H9 (cell line): ENCODE measurements around the gene FAM53B. TPM values are rescaled to one million over a fixed set of nuclear protein-coding genes. Genes with fewer than 3 reads are reported as not detected.

Experiments
- DNase-seq: peaks from one replicate; pipeline ENCODE4 v3.0.0-alpha.2; 2017
- H2AFZ ChIP-seq: one replicate; pipeline ENCODE4 v1.6.1; 2013; ENCODE audit warnings: mild to moderate bottlenecking, low read length, control low read depth, moderate library complexity
- H2AK5ac ChIP-seq: 2 replicates; pipeline ENCODE4 v1.6.1; 2013; ENCODE audit warnings: low read length, control low read depth, mixed read lengths; ENCODE audit not compliant: insufficient read length
- H2BK120ac ChIP-seq: one replicate; pipeline ENCODE4 v1.6.1; 2013; ENCODE audit warnings: low read depth, mild to moderate bottlenecking, low read length, control low read depth, inconsistent platforms; ENCODE audit not compliant: poor library complexity, severe bottlenecking
- H2BK12ac ChIP-seq: 2 replicates; pipeline ENCODE4 v1.6.1; 2013; ENCODE audit warnings: low read length, control low read depth, mixed read lengths, low read depth; ENCODE audit not compliant: insufficient read length
- H2BK15ac ChIP-seq: 2 replicates; pipeline ENCODE4 v1.6.1; 2013; ENCODE audit warnings: low read depth, low read length, control low read depth
- H2BK20ac ChIP-seq: one replicate; pipeline ENCODE4 v1.6.1; 2013; ENCODE audit warnings: low read depth, mild to moderate bottlenecking, low read length, control low read depth, inconsistent platforms; ENCODE audit not compliant: poor library complexity, severe bottlenecking
- H2BK5ac ChIP-seq: 2 replicates; pipeline ENCODE4 v1.6.1; 2013; ENCODE audit warnings: low read length, control low read depth, mixed read lengths; ENCODE audit not compliant: insufficient read length
- H3K14ac ChIP-seq: 2 replicates; pipeline ENCODE4 v1.6.1; 2013; ENCODE audit warnings: low read length, control low read depth; ENCODE audit not compliant: insufficient read depth
- H3K18ac ChIP-seq: 2 replicates; pipeline ENCODE4 v1.6.1; 2013; ENCODE audit warnings: low read depth, mild to moderate bottlenecking, mixed read lengths, low read length, control low read depth; ENCODE audit not compliant: insufficient read length
- H3K23ac ChIP-seq: 2 replicates; pipeline ENCODE4 v1.6.1; 2013; ENCODE audit warnings: low read length, control low read depth, mixed read lengths, low read depth; ENCODE audit not compliant: insufficient read length
- H3K23me2 ChIP-seq: 2 replicates; pipeline ENCODE4 v1.6.1; 2013; ENCODE audit warnings: low read depth, mild to moderate bottlenecking, mixed read lengths, low read length, control low read depth; ENCODE audit not compliant: insufficient read length, poor library complexity, severe bottlenecking
- H3K27ac ChIP-seq: 2 replicates; pipeline ENCODE4 v1.5.1; 2013; ENCODE audit warnings: low read length, control low read depth, mixed read lengths, low read depth; ENCODE audit not compliant: insufficient read length
- H3K27me3 ChIP-seq: 2 replicates; pipeline ENCODE4 v1.6.1; 2013; ENCODE audit warnings: low read length, control low read depth, inconsistent platforms; ENCODE audit not compliant: insufficient read depth
- H3K4ac ChIP-seq: 2 replicates; pipeline ENCODE4 v1.6.1; 2013; ENCODE audit warnings: low read depth, mild to moderate bottlenecking, control low read depth, inconsistent platforms, low read length, moderate library complexity
- H3K4me1 ChIP-seq: 2 replicates; pipeline ENCODE4 v1.6.1; 2013; ENCODE audit warnings: low read length, control low read depth, inconsistent platforms; ENCODE audit not compliant: insufficient read depth
- H3K4me2 ChIP-seq: 2 replicates; pipeline ENCODE4 v1.6.1; 2013; ENCODE audit warnings: low read length, control low read depth, mixed read lengths; ENCODE audit not compliant: insufficient read length, insufficient read depth
- H3K56ac ChIP-seq: 2 replicates; pipeline ENCODE4 v1.6.1; 2013; ENCODE audit warnings: low read depth, mild to moderate bottlenecking, mixed read lengths, low read length, control low read depth; ENCODE audit not compliant: insufficient read length
- H3K79me1 ChIP-seq: 2 replicates; pipeline ENCODE4 v1.6.1; 2013; ENCODE audit warnings: low read depth, mild to moderate bottlenecking, moderate library complexity, low read length, control low read depth, inconsistent platforms; ENCODE audit not compliant: insufficient read depth, poor library complexity, severe bottlenecking
- H3K79me2 ChIP-seq: 2 replicates; pipeline ENCODE4 v1.6.1; 2013; ENCODE audit warnings: low read length, control low read depth, inconsistent platforms; ENCODE audit not compliant: insufficient read depth
- H3K9ac ChIP-seq: 2 replicates; pipeline ENCODE4 v1.6.1; 2013; ENCODE audit warnings: low read length, control low read depth, mixed read lengths; ENCODE audit not compliant: insufficient read length; ENCODE audit errors: extremely low read depth
- H3K9me3 ChIP-seq: one replicate; pipeline ENCODE4 v1.6.1; 2013; ENCODE audit warnings: low read depth, low read length, inconsistent platforms; ENCODE audit not compliant: control insufficient read depth
- H3T11ph ChIP-seq: one replicate; pipeline ENCODE4 v1.6.1; 2013; ENCODE audit warnings: mild to moderate bottlenecking, low read length, control low read depth, inconsistent platforms
- H4K20me1 ChIP-seq: one replicate; pipeline ENCODE4 v1.6.1; 2013; ENCODE audit not compliant: control insufficient read depth, insufficient read length, insufficient read depth
- H4K5ac ChIP-seq: 2 replicates; pipeline ENCODE4 v1.6.1; 2013; ENCODE audit warnings: low read depth, mild to moderate bottlenecking, mixed read lengths, low read length, control low read depth; ENCODE audit not compliant: insufficient read length
- H4K8ac ChIP-seq: replicated peaks from 2 replicates; pipeline ENCODE4 v1.6.1; 2013; ENCODE audit warnings: low read length, control low read depth, mixed read lengths, low read depth; ENCODE audit not compliant: insufficient read length
- H4K91ac ChIP-seq: 2 replicates; pipeline ENCODE4 v1.6.1; 2013; ENCODE audit warnings: low read depth, mild to moderate bottlenecking, moderate library complexity, mixed read lengths, low read length, control low read depth; ENCODE audit not compliant: insufficient read length
- H3K27ac Mint-ChIP-seq, 3 experiments: 2 replicates in 2 of 3; 3 replicates in 1 of 3; pipeline ENCODE4 v1.8.0; 2020 to 2021; ENCODE audit warnings: mixed read lengths in 3 of 3, mild to moderate bottlenecking in 1 of 3, moderate library complexity in 1 of 3
- H3K27me3 Mint-ChIP-seq: 2 replicates; pipeline ENCODE4 v1.8.0; 2021; ENCODE audit warnings: low read depth, mild to moderate bottlenecking, moderate library complexity, mixed read lengths
- H3K36me3 Mint-ChIP-seq, 3 experiments: 2 replicates in 2 of 3; 3 replicates in 1 of 3; pipeline ENCODE4 v1.8.0; 2020 to 2021; ENCODE audit warnings: low read depth in 3 of 3, mixed read lengths in 3 of 3; ENCODE audit not compliant: insufficient read depth in 1 of 3
- H3K4me1 Mint-ChIP-seq, 2 experiments: 2 replicates each; pipeline ENCODE4 v1.8.0; 2020; ENCODE audit warnings: mixed read lengths in 2 of 2
- H3K4me3 Mint-ChIP-seq, 2 experiments: 2 replicates in 1 of 2; 3 replicates in 1 of 2; pipeline ENCODE4 v1.8.0; 2020 to 2021; ENCODE audit warnings: mild to moderate bottlenecking in 2 of 2, mixed read lengths in 2 of 2, moderate library complexity in 1 of 2
- H3K9me3 Mint-ChIP-seq, 2 experiments: 2 replicates in 1 of 2; 3 replicates in 1 of 2; pipeline ENCODE4 v1.8.0; 2020; ENCODE audit warnings: mild to moderate bottlenecking in 2 of 2, mixed read lengths in 2 of 2, moderate library complexity in 1 of 2
- CTCF ChIP-seq: fragments of 200-600 bp; sonication (generic); conservative IDR thresholded peaks from 3 replicates; pipeline ENCODE4 v1.8.0; 2021; ENCODE audit warnings: antibody characterized with exemption, mild to moderate bottlenecking
- WGBS: extraction: QIAGEN DNeasy Blood & Tissue Kit; methylation state at CpG from one replicate; pipeline ENCODE4 v1.1.7; 2013; ENCODE audit warnings: missing lambda C conversion rate, low lambda C conversion rate, mixed read lengths; ENCODE audit not compliant: insufficient read length; ENCODE audit errors: extremely low coverage; 5-methylcytosine and 5-hydroxymethylcytosine counted together
- total RNA-seq: library from RNA; stranded (reverse); gene quantifications from 2 replicates; pipeline ENCODE4 v1.2.1, GENCODE V29; 2021

The FAM53B gene
- total RNA-seq, 1 experiment from 2014 or later = 11.5 TPM

- Histone ChIP-seq H3K27me3 (no peaks in the 10 kb centered on the region), H2BK20ac (no peak overlapping the region), H3K18ac (no peak overlapping the region), H4K5ac (no peak overlapping the region), H3K4me1 (peaks cover 8% of the 10 kb centered on the region; the same call in 1 of the 2 replicates), H3K27ac (no peak overlapping the region), H3K9ac (no peak overlapping the region), H3K23ac (no peak overlapping the region), H4K91ac (no peak overlapping the region), H2AFZ (no peak overlapping the region), H3K9me3 (no peaks in the 10 kb centered on the region), H2AK5ac (no peak overlapping the region), H3K23me2 (no peaks in the 10 kb centered on the region), H4K8ac (no peak overlapping the region), H3K14ac (no peak overlapping the region), H4K20me1 (no peaks in the 10 kb centered on the region), H2BK5ac (no peak overlapping the region), H3K56ac (no peak overlapping the region), H3K4me2 (no peak overlapping the region), H2BK12ac (no peak overlapping the region), H3K79me1 (no peaks in the 10 kb centered on the region), H2BK120ac (no peak overlapping the region), H2BK15ac (no peak overlapping the region), H3K4ac (no peak overlapping the region), H3T11ph (no peak overlapping the region), H3K79me2 (no peaks in the 10 kb centered on the region)
- DNase-seq = no peak
- no CpG with 5 or more reads among the region's 9 CpGs for WGBS
- H3K36me3 Mint-ChIP-seq = peaks cover 12 to 18% (median 13%) of the 10 kb centered on the region in 3 experiments; a peak in 6 of 7 replicates
- no peaks in the 10 kb centered on the region for H3K9me3 Mint-ChIP-seq
- no peak overlapping the region for H3K27ac Mint-ChIP-seq
- no peak for TF ChIP-seq CTCF
- H3K27me3 Mint-ChIP-seq = no peaks in the 10 kb centered on the region
- H3K4me1 Mint-ChIP-seq = peaks cover 28 to 34% of the 10 kb centered on the region in 2 experiments
- no peak overlapping the region for H3K4me3 Mint-ChIP-seq
Measured at GRCh38 chr10:124706462-124707143, 37.6 kb downstream of the FAM53B start.
